Ishikawa (cell line): ENCODE measurements around the gene CCSER2.

Experiments used
- CEBPB ChIP-seq: IDR thresholded peaks from 2 replicates; pipeline ENCODE4 v1.6.1; 2012
- CREB1 ChIP-seq: IDR thresholded peaks from 2 replicates; pipeline ENCODE4 v1.6.1; 2012; ENCODE audit warnings: low read depth
- EGR1 ChIP-seq: IDR thresholded peaks from 2 replicates; pipeline ENCODE4 v1.6.1; 2012
- EP300 ChIP-seq: IDR thresholded peaks from 2 replicates; pipeline ENCODE4 v1.6.1; 2012; ENCODE audit warnings: borderline replicate concordance
- FOXM1 ChIP-seq: IDR thresholded peaks from 2 replicates; pipeline ENCODE4 v1.6.1; 2012; ENCODE audit warnings: low read depth, borderline replicate concordance
- MAX ChIP-seq: IDR thresholded peaks from 2 replicates; pipeline ENCODE4 v1.6.1; 2012
- NFIC ChIP-seq: IDR thresholded peaks from 2 replicates; pipeline ENCODE4 v1.6.1; 2012
- RAD21 ChIP-seq: IDR thresholded peaks from 2 replicates; pipeline ENCODE4 v1.6.1; 2012; ENCODE audit warnings: low read depth
- REST ChIP-seq: IDR thresholded peaks from 2 replicates; pipeline ENCODE4 v1.6.1; 2012; ENCODE audit warnings: low read depth, mild to moderate bottlenecking
- TAF1 ChIP-seq: IDR thresholded peaks from 2 replicates; pipeline ENCODE4 v1.6.1; 2012; ENCODE audit warnings: low read depth, mild to moderate bottlenecking
- TCF12 ChIP-seq: IDR thresholded peaks from 2 replicates; pipeline ENCODE4 v1.6.1; 2012; ENCODE audit warnings: low read depth
- TEAD4 ChIP-seq: IDR thresholded peaks from 2 replicates; pipeline ENCODE4 v1.6.1; 2012
- USF1 ChIP-seq: IDR thresholded peaks from 2 replicates; pipeline ENCODE4 v1.6.1; 2012
- YY1 ChIP-seq: IDR thresholded peaks from 2 replicates; pipeline ENCODE4 v1.6.1; 2012; ENCODE audit warnings: low read depth
- ZBTB7A ChIP-seq: IDR thresholded peaks from 2 replicates; pipeline ENCODE4 v1.6.1; 2012; ENCODE audit warnings: low read depth

The CCSER2 gene

GRCh38 chr10:84477398-84478128 is 149.2 kb downstream of the CCSER2 start:
- TF ChIP-seq TEAD4 (no peak), FOXM1 (no peak), USF1 (no peak)

DNA sequence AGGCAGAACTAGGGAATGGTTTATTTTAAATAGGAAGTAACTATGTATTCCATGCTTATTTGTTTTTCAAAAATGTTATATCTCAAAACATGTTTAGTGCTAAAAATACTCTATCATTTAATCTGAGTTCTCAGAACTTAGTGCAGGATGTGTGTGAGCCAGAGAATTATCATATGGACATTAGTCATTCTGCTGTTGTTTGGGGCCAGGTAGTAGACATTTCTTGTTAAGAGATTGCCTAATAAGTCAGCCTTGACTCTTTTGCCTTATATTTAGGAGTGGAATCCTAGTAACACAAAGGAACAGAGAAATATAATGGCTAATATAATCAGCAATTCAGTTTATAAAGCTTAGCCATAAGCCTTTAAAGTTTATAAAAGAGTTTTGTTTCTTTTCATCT is 149.8 kb downstream of the CCSER2 start:
- TF ChIP-seq FOXM1 (no peak), MAX (no peak), ZBTB7A (no peak), CREB1 (no peak), RAD21 (no peak), USF1 (no peak), TCF12 (no peak), NFIC (no peak), CEBPB (no peak), YY1 (no peak), EP300 (no peak)

DNA sequence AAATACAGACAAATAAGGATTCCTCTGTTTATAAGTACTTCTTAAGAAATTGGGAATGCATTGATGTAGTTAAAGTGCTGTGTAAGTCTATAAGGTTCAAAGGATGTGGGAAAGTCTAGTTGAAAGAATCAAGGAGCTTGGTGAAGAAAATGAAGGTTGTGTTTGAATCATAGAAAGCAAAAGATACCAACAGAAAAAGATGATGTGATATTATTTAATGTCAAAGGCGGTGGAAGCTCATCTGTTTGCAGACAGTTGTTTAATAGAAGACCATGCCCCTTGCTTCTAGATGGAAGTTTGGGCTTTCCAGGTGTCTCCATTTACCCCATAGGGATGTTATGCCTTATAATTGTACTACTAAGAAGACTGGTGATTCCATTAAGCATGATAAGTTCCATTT is 150.3 kb downstream of the CCSER2 start:
- TF ChIP-seq EP300 = no peak
- no peak for TF ChIP-seq RAD21
- TF ChIP-seq CREB1 = no peak
- TF ChIP-seq TCF12 = no peak
- no peak for TF ChIP-seq MAX
- no peak for TF ChIP-seq NFIC
- TF ChIP-seq FOXM1 = no peak
- no peak for TF ChIP-seq EGR1
- no peak for TF ChIP-seq USF1
- no peak for TF ChIP-seq TEAD4
- TF ChIP-seq REST = no peak
- TF ChIP-seq YY1 = no peak
- TF ChIP-seq TAF1 = no peak
- TF ChIP-seq ZBTB7A = no peak
- no peak for TF ChIP-seq CEBPB

DNA sequence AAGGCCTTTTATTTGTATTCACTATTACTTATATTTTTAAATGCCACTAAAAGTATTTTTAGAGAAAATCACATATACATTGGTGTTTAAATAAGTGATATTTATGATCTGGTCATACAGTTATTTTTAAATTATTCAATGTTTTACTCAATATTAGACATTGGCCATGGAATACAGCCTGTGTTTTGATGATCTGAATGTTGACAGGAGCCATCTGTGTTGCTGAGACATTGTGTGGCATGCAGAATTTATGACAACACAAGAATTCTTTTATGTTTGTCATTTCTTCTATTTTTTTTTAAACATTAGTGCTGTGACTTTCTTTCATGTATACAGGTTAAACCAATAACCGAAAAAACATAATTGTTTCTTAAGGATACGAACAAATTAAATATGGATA is 156.2 kb downstream of the CCSER2 start:
- TF ChIP-seq RAD21 (no peak), TAF1 (no peak), CEBPB (no peak), NFIC (no peak), REST (no peak), TCF12 (no peak), FOXM1 (no peak), EGR1 (no peak), YY1 (no peak), EP300 (no peak), USF1 (no peak), TEAD4 (no peak), MAX (no peak), CREB1 (no peak)

DNA sequence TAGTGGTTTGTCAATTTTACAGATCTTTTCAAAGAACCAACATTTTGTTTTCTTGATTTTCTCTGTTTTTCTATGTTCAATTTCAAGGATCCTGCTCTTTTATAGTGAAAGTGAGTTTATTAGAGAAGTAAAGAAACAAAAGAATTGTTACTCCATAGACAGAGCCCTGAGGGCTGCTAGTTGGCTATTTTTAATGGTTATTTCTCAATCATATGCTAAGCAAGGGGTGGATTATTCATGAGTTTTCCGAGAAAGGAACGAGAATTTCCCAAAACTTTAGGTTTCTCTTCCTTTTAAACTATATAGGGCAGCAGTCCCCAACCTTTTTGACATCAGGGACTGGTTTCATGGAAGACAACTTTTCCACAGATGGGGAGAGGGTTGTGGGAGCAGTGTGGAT is 165.0 kb downstream of the CCSER2 start:
- TF ChIP-seq CREB1 (no peak), TCF12 (no peak), YY1 (no peak), TEAD4 (no peak), EGR1 (no peak), ZBTB7A (no peak), CEBPB (no peak), NFIC (no peak), FOXM1 (no peak), TAF1 (no peak), MAX (no peak), REST (no peak), EP300 (no peak), USF1 (no peak)
